Hepatocyte (in vitro differentiated cells): ENCODE data around the gene FAM83F. TPM values are rescaled to one million over a fixed set of nuclear protein-coding genes. Genes with fewer than 3 reads are reported as not detected.
"Not testable (repeated sequence)": the region's sequence is repeated elsewhere in the genome, so short reads cannot be mapped to it uniquely, and the experiment has no call there.

Experiments used
- DNase-seq: peaks from one replicate; pipeline ENCODE4 v3.0.0-alpha.2; 2016; ENCODE audit warnings: low spot score
- H2AFZ ChIP-seq: fragments of 200-600 bp; sonication (generic); 2 replicates; pipeline ENCODE4 v1.6.0; 2016; ENCODE audit warnings: antibody characterized with exemption, mild to moderate bottlenecking
- H3K27ac ChIP-seq: fragments of 200-600 bp; sonication (generic); 2 replicates; pipeline ENCODE4 v1.5.1; 2016; ENCODE audit warnings: mild to moderate bottlenecking
- H3K27me3 ChIP-seq: fragments of 200-600 bp; sonication (generic); 2 replicates; pipeline ENCODE4 v1.6.1; 2016
- H3K36me3 ChIP-seq: fragments of 200-600 bp; sonication (generic); replicated peaks from 2 replicates; pipeline ENCODE4 v1.5.1; 2016; ENCODE audit warnings: low read depth; ENCODE audit not compliant: insufficient read depth
- H3K4me1 ChIP-seq: fragments of 200-600 bp; sonication (generic); 2 replicates; pipeline ENCODE4 v1.5.1; 2016; ENCODE audit warnings: mild to moderate bottlenecking, moderate library complexity; ENCODE audit not compliant: insufficient read depth
- H3K4me2 ChIP-seq: fragments of 200-600 bp; sonication (generic); 2 replicates; pipeline ENCODE4 v1.6.0; 2016
- H3K4me3 ChIP-seq: fragments of 200-600 bp; sonication (generic); 2 replicates; pipeline ENCODE4 v1.5.1; 2016; ENCODE audit warnings: mild to moderate bottlenecking
- H3K79me2 ChIP-seq: fragments of 200-600 bp; sonication (generic); 2 replicates; pipeline ENCODE4 v1.6.0; 2017; ENCODE audit warnings: mild to moderate bottlenecking
- H3K9me2 ChIP-seq: fragments of 200-600 bp; sonication (generic); replicated peaks from 2 replicates; pipeline ENCODE4 v1.6.0; 2017; ENCODE audit warnings: mild to moderate bottlenecking; ENCODE audit not compliant: insufficient read depth
- H3K9me3 ChIP-seq: fragments of 200-600 bp; sonication (generic); 2 replicates; pipeline ENCODE4 v1.5.1; 2016; ENCODE audit warnings: low read depth, mild to moderate bottlenecking
- H4K20me1 ChIP-seq: fragments of 200-600 bp; sonication (generic); 2 replicates; pipeline ENCODE4 v1.6.0; 2016; ENCODE audit warnings: mild to moderate bottlenecking; ENCODE audit not compliant: insufficient read depth, poor library complexity, severe bottlenecking
- CTCF ChIP-seq: fragments of 200-600 bp; sonication (generic); IDR thresholded peaks from 2 replicates; pipeline ENCODE4 v1.5.1; 2016; ENCODE audit warnings: antibody characterized with exemption, mild to moderate bottlenecking; ENCODE audit not compliant: poor library complexity
- EZH2 ChIP-seq: fragments of 200-600 bp; sonication (generic); IDR thresholded peaks from 2 replicates; pipeline ENCODE4 v1.6.1; 2016; ENCODE audit warnings: antibody characterized with exemption, mild to moderate bottlenecking, borderline replicate concordance
- EZH2phosphoT487 ChIP-seq: fragments of 200-600 bp; sonication (generic); IDR thresholded peaks from one replicate; pipeline ENCODE4 v1.6.1; 2018; ENCODE audit warnings: antibody characterized with exemption, mild to moderate bottlenecking, low read depth, moderate library complexity; ENCODE audit not compliant: unreplicated experiment, severe bottlenecking
- WGBS: methylation state at CpG from one replicate; pipeline ENCODE4 v1.1.6; 2016; ENCODE audit warnings: low lambda C conversion rate; ENCODE audit errors: missing lambda C conversion rate; 5-methylcytosine and 5-hydroxymethylcytosine counted together
- polyA plus RNA-seq: library from polyadenylated mRNA; unstranded; fragments of >200 nt; fragmentation: Nextera tagmentation; extraction: Ambion mirVana; gene quantifications from 2 replicates; pipeline ENCODE4 v1.2.1, GENCODE V29; 2016
- total RNA-seq: library from RNA; depleted of rRNA; stranded (reverse); fragments of >200 nt; gene quantifications from 2 replicates; pipeline ENCODE4 v1.2.3, GENCODE V29; 2014

Gene FAM83F
- total and polyA plus RNA-seq, 2 experiments from 2014 or later: 10.8 to 12.8 TPM

GRCh38 chr22:39990686-39991085 lies 4.1 kb upstream of the FAM83F start:
- Histone ChIP-seq H2AFZ (no peak overlapping the region), H3K9me2 (no peaks in the 10 kb centered on the region), H3K4me2 (peak overlapping the region; percentile 26), H3K79me2 (peaks cover 2% of the 10 kb centered on the region), H3K27me3 (peaks cover 9% of the 10 kb centered on the region), H3K9me3 (no peaks in the 10 kb centered on the region), H4K20me1 (no peaks in the 10 kb centered on the region), H3K36me3 (no peaks in the 10 kb centered on the region), H3K4me3 (no peak overlapping the region), H3K27ac (peak overlapping the region; percentile 66), H3K4me1 (peaks cover 4% of the 10 kb centered on the region)
- WGBS: 50% methylated on average over 3 of the region's 3 CpGs
- DNase-seq: no peak
- no peak for TF ChIP-seq CTCF
- no peak for TF ChIP-seq EZH2
- TF ChIP-seq EZH2phosphoT487: no peak

- H2AFZ ChIP-seq: no peak overlapping the region
- H3K4me3 ChIP-seq: no peak overlapping the region
- H3K79me2 ChIP-seq: peaks cover 6% of the 10 kb centered on the region
- H4K20me1 ChIP-seq: no peaks in the 10 kb centered on the region
- no peak for TF ChIP-seq CTCF
- TF ChIP-seq EZH2: no peak
- no peak for TF ChIP-seq EZH2phosphoT487
- H3K9me2 ChIP-seq: no peaks in the 10 kb centered on the region
- H3K4me1 ChIP-seq: peaks cover 9% of the 10 kb centered on the region
- whole genome bisulfite sequencing: 67% methylated on average over 9 of the region's 9 CpGs
- no peaks in the 10 kb centered on the region for H3K36me3 ChIP-seq
- H3K27me3 ChIP-seq: peaks cover 9% of the 10 kb centered on the region
- DNase-seq: no peak
- peak overlapping the region; percentile 66 for H3K27ac ChIP-seq
- no peaks in the 10 kb centered on the region for H3K9me3 ChIP-seq
- peak overlapping the region; percentile 26 for H3K4me2 ChIP-seq
Observed at GRCh38 chr22:39991159-39991860, 3.4 kb upstream of the FAM83F start.

GRCh38 chr22:39992088-39992826 lies 2.5 kb upstream of the FAM83F start:
- WGBS: 92% methylated on average over 5 of the region's 5 CpGs
- no peak overlapping the region for H3K4me2 ChIP-seq
- H4K20me1 ChIP-seq: no peaks in the 10 kb centered on the region
- DNase-seq: no peak
- TF ChIP-seq CTCF: no peak
- no peak for TF ChIP-seq EZH2
- TF ChIP-seq EZH2phosphoT487: no peak
- peaks cover 11% of the 10 kb centered on the region for H3K79me2 ChIP-seq
- H2AFZ ChIP-seq: no peak overlapping the region
- no peak overlapping the region for H3K4me3 ChIP-seq
- H3K27me3 ChIP-seq: peaks cover 9% of the 10 kb centered on the region
- H3K27ac ChIP-seq: no peak overlapping the region
- no peaks in the 10 kb centered on the region for H3K9me3 ChIP-seq
- no peaks in the 10 kb centered on the region for H3K36me3 ChIP-seq
- H3K4me1 ChIP-seq: peaks cover 17% of the 10 kb centered on the region
- no peaks in the 10 kb centered on the region for H3K9me2 ChIP-seq

- 89% methylated on average over 7 of the region's 7 CpGs for WGBS
- H4K20me1 ChIP-seq: not testable (repeated sequence)
Observed at GRCh38 chr22:39992894-39993293, 1.9 kb upstream of the FAM83F start.

More at GRCh38 chr22:39992894-39993293, 1.9 kb upstream of the FAM83F start:
- H3K27ac ChIP-seq, H3K4me2 ChIP-seq, H3K9me3 ChIP-seq, DNase-seq, H2AFZ ChIP-seq, H3K9me2 ChIP-seq, H3K4me3 ChIP-seq, H3K36me3 ChIP-seq, H3K27me3 ChIP-seq: not testable (repeated sequence)
- H3K4me1 ChIP-seq: peaks cover 23% of the 10 kb centered on the region
- peaks cover 17% of the 10 kb centered on the region for H3K79me2 ChIP-seq
